Measurements from ENCODE around the gene SPON1.

- TF ChIP-seq LEF1 (IDR thresholded peaks at IDR 0.05; ENCODE audit: borderline replicate concordance) = no peak
- TF ChIP-seq SP1 (IDR thresholded peaks at IDR 0.05) = no peak
- no peak for TF ChIP-seq TARDBP (IDR thresholded peaks at IDR 0.05)
- TF ChIP-seq BHLHE40 (IDR thresholded peaks at IDR 0.05; ENCODE audit: borderline replicate concordance) = no peak
- no peak for TF ChIP-seq SUZ12 (IDR thresholded peaks at IDR 0.05)
- TF ChIP-seq FOXA1 (IDR thresholded peaks at IDR 0.05) = no peak
- no peak for TF ChIP-seq PKNOX1 (IDR thresholded peaks at IDR 0.05)
- no peak for TF ChIP-seq FOXK2 (IDR thresholded peaks at IDR 0.05)
- no peak for TF ChIP-seq HDGF (IDR thresholded peaks at IDR 0.05; ENCODE audit: borderline replicate concordance)
- no peak for TF ChIP-seq ELF4 (IDR thresholded peaks at IDR 0.05)
Measured at GRCh38 chr11:14245444-14245843, 282.9 kb downstream of the SPON1 start.
